ENCODE results near the gene RUFY4.

The RUFY4 gene

GRCh38 chr2:218081695-218082094 lies 12.6 kb downstream of the RUFY4 start:
- peak; percentile 63 for DNase-seq (ENCODE audit: low read depth, low spot score)
- ChIA-PET POLR2A (no interaction called here), CTCF (interaction anchor here (0.8 to 5.1 kb wide), 5 partner anchors 10 to 296 kb away, joined by 3 to 43 read pairs (median 6); partner anchors contain the start of gene RUFY4)
- no peak overlapping the region for H3K4me3 ChIP-seq (ENCODE audit: low read depth, low read length)
- TF ChIP-seq, protein P1, sequence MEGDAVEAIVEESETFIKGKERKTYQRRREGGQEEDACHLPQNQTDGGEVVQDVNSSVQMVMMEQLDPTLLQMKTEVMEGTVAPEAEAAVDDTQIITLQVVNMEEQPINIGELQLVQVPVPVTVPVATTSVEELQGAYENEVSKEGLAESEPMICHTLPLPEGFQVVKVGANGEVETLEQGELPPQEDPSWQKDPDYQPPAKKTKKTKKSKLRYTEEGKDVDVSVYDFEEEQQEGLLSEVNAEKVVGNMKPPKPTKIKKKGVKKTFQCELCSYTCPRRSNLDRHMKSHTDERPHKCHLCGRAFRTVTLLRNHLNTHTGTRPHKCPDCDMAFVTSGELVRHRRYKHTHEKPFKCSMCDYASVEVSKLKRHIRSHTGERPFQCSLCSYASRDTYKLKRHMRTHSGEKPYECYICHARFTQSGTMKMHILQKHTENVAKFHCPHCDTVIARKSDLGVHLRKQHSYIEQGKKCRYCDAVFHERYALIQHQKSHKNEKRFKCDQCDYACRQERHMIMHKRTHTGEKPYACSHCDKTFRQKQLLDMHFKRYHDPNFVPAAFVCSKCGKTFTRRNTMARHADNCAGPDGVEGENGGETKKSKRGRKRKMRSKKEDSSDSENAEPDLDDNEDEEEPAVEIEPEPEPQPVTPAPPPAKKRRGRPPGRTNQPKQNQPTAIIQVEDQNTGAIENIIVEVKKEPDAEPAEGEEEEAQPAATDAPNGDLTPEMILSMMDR (IDR thresholded peaks at IDR 0.05; ENCODE audit: insufficient read depth, low read length, missing control alignments), result no peak

DNA sequence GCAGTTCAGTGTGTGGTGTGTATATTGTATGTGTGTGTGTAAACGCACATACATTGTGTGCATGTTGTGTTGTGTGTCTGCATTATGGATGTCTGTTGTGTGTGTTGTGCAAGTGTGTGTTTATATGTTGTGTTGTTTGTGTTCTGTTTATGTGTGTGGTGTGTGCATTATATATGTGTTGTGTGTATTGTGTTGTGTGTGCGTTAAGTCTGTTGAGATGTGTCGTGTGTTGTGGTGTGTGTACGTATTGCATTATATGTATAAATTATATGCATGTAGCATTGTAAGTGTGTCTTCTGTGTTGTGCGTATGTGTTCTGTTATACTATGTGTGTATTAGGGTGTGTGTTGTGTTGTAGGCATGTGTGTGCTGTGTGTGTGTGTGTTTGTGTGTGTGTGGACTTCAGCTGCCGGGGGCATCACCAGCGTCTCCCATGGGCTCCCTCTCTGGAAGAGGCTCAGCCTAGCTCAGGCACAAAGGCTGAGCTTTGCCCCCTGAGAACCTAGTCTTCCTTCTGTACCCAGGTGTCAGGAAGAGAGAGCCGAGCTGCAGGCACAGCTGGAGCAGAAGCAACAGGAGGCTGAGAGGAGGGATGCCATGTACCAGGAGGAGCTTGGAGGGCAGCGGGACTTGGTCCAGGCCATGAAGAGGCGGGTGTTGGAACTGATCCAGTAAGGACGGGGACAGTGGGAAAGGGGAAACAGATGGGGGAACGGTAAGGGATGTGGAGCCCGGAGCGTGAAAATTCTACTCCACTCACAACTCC lies 13.7 kb downstream of the RUFY4 start:
- TF ChIP-seq, protein P1 (IDR thresholded peaks at IDR 0.05; ENCODE audit: insufficient read depth, low read length, missing control alignments), result no peak
- POLR2A ChIA-PET, result no interaction called here
- DNase-seq (ENCODE audit: low read depth, low spot score), result no peak
- H3K4me3 ChIP-seq (ENCODE audit: low read depth, low read length), result no peak overlapping the region
- CTCF ChIA-PET, result interaction anchor here (0.8 to 5.1 kb wide), 3 partner anchors 11 to 294 kb away, joined by 3 to 43 read pairs (median 3); partner anchors contain the start of gene RUFY4

DNA sequence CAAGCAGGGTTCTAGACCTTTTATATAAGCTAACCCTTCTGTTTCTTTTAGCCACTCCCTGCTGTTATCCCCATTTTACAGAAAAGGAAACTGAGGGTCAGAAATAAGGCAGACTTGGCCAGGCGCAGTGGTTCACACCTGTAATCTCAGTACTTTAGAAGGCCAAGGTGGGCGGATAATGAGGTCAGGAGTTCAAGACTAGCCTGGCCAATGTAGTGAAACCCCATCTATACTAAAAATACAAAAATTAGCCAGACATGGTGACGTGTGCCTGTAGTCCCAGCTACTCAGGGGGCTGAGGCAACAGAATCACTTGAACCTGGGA lies 14.3 kb downstream of the RUFY4 start:
- ChIA-PET CTCF (interaction anchor here (1.4 to 5.1 kb wide), 2 partner anchors 13 to 294 kb away, joined by 3 to 43 read pairs; partner anchors contain the start of gene RUFY4), POLR2A (no interaction called here)
- H3K4me3 ChIP-seq (ENCODE audit: low read depth, low read length), result no peak overlapping the region
- no peak for DNase-seq (ENCODE audit: low read depth, low spot score)
- TF ChIP-seq, protein P1 (IDR thresholded peaks at IDR 0.05; ENCODE audit: insufficient read depth, low read length, missing control alignments), result no peak

DNA sequence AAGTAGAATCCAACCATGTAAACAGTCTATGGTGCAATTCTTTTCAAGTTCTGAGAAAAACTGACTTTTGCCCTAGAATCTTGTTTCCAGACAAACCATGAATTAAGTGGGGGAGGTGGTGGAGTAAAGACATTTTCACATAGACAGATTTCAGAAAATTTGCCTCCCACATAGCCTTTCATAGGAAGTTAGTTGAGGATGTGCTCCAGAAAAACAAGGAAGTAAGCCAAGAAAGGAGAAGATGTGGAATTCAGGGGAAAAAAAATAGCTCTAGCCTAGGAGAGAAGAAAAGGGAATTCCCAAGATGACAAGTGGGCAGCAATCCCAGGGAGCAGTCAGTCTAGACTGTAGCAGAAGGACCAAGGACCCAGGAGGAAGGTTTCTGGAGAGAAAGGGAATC lies 17.4 kb downstream of the RUFY4 start:
- H3K4me3 ChIP-seq (ENCODE audit: low read depth, low read length), result no peak overlapping the region
- DNase-seq (ENCODE audit: low read depth, low spot score), result no peak
- TF ChIP-seq, protein P1 (IDR thresholded peaks at IDR 0.05; ENCODE audit: insufficient read depth, low read length, missing control alignments), result no peak
- CTCF ChIA-PET, result no interaction called here
- POLR2A ChIA-PET, result no interaction called here

DNA sequence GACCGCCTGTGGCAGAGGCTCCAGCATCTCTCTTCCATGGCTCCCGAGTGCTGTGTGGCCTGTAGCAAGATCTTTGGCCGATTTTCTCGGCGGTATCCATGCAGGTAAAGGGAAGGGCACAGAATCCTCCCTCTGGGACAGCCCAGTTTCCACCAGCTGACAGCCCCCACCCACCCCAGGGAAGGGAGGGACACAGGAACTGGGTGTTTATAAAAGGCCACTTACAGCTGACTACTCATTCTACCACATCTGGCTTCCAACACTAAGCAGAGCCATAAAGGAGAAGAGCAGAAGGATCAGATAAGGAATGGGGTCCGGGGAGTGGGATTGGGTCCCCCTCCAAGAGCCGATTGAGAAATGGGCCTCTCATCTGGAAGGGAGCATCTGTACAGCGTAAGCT lies 20.2 kb downstream of the RUFY4 start:
- POLR2A ChIA-PET, result no interaction called here

DNA sequence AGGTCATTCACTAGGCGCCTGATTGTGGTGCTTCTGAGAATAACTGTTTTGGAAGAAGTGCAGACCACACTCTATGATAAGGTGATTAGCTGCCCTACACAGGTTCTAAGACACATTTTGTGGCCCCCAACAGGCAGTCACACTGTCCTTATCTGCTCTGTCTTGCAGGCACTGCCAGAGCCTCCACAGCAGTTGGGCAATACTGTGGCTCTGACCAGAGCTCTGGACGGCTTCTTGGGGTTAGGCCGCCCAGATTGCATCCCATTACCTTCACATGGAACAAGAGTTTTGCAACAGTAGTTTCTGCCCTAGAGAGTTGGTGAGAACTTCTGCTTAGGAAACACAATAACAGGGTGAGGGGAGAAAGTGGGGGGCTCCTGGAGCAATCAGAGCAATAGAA lies 22.7 kb downstream of the RUFY4 start:
- no peak overlapping the region for H3K4me3 ChIP-seq (ENCODE audit: low read depth, low read length)
- TF ChIP-seq, protein P1 (IDR thresholded peaks at IDR 0.05; ENCODE audit: insufficient read depth, low read length, missing control alignments), result no peak
- POLR2A ChIA-PET, result no interaction called here
- no peak for DNase-seq (ENCODE audit: low read depth, low spot score)
- CTCF ChIA-PET, result no interaction called here

More for the DNA sequence above, 20.2 kb downstream of the RUFY4 start:
- TF ChIP-seq, protein P1 (IDR thresholded peaks at IDR 0.05; ENCODE audit: insufficient read depth, low read length, missing control alignments), result no peak
- DNase-seq (ENCODE audit: low read depth, low spot score), result no peak
- CTCF ChIA-PET, result no interaction called here
- H3K4me3 ChIP-seq (ENCODE audit: low read depth, low read length), result no peak overlapping the region

All from AG04449 (cell line).